Thoracic aorta (tissue), 2 donors: Measurements from ENCODE around the gene FBXL22. TPM values are rescaled to one million over a fixed set of nuclear protein-coding genes. Genes with fewer than 3 reads are reported as not detected.

Source experiments
- ATAC-seq: fragments of 150-250 bp; one replicate; pipeline ENCODE4 v1.8.0; 2017; ENCODE audit warnings: low read depth; ENCODE audit not compliant: insufficient number of reproducible peaks, low FRiP score
- DNase-seq: peaks from one replicate; pipeline ENCODE4 v3.0.0-alpha.2; 2020; ENCODE audit warnings: low spot score
- H3K27ac ChIP-seq, 2 donors: fragments of 200-600 bp; sonication (generic); 1 replicate in 1 of 2; 2 replicates in 1 of 2; pipeline ENCODE4 v1.5.1; 2016; ENCODE audit warnings: mild to moderate bottlenecking in 2 of 2, moderate library complexity in 2 of 2
- H3K27me3 ChIP-seq: fragments of 200-600 bp; sonication (generic); replicated peaks from 2 replicates; pipeline ENCODE4 v1.6.0; 2016; ENCODE audit warnings: mild to moderate bottlenecking; ENCODE audit not compliant: insufficient read depth
- H3K36me3 ChIP-seq: fragments of 200-600 bp; sonication (generic); one replicate; pipeline ENCODE4 v1.5.1; 2016
- H3K4me1 ChIP-seq, 2 donors: fragments of 200-600 bp; sonication (generic); 1 replicate in 1 of 2; 2 replicates in 1 of 2; pipeline versions ENCODE4 v1.5.1 to v1.6.0; 2016; ENCODE audit warnings: low read depth in 2 of 2, mild to moderate bottlenecking in 1 of 2; ENCODE audit not compliant: control insufficient read depth in 1 of 2
- H3K4me3 ChIP-seq: fragments of 200-600 bp; sonication (generic); 2 replicates; pipeline ENCODE4 v1.5.1; 2016; ENCODE audit warnings: mild to moderate bottlenecking
- H3K9me3 ChIP-seq: fragments of 200-600 bp; sonication (generic); 2 replicates; pipeline ENCODE4 v1.5.1; 2016
- CTCF ChIP-seq: fragments of 200-600 bp; sonication (generic); IDR thresholded peaks from one replicate; pipeline ENCODE4 v1.5.1; 2019; ENCODE audit warnings: antibody characterized with exemption
- total RNA-seq, 2 donors: library from RNA; depleted of rRNA; stranded (reverse); fragments of >200 nt; gene quantifications; one replicate each; pipeline versions ENCODE4 v1.1.0 to v1.2.3, GENCODE V29; 2016

Gene FBXL22
- total RNA-seq, 2 donors from 2014 or later: 21.2 to 62.1 TPM

DNA sequence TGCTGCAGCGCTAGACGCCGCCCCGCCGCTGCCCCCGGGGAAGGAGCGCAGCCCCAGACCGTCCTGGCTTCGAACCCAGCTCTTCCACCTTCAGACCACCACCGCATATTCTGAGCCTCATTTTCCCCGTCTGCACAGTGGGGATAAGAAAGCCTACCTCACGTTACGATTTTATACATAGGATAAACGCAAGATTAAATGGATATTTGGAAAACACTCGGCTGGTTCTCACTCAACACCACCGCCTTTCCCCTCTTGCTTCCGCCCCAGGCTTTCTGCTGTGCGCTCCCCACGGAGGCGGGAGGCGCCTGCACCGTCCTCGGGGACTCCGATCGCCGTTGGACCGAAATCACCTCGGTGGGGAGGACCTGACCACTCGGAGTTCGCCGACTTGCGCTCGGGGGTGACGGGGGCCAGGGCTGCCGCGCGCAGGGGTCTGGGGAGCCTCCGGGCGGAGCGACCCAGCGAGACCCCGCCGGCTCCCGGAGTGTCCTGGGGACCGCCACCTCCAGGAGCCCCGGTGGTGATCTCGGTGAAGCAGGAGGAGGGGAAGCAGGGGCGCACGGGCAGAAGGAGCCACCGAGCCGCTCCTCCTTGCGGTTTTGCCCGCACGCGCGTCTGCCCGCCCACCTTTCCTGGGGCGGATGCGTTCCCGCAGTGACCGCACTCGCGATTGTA is 4.0 kb downstream of the FBXL22 start:
- Histone ChIP-seq H3K9me3 (no peaks in the 10 kb centered on the region), H3K4me3 (peak overlapping the region; percentile 89), H3K27me3 (no peaks in the 10 kb centered on the region), H3K27ac (peak overlapping the region; percentile 70 to 80), H3K4me1 (peaks cover 15 to 62% of the 10 kb centered on the region in 2 donors), H3K36me3 (no peaks in the 10 kb centered on the region)
- DNase-seq: no peak
- ATAC-seq: no peak
- no peak for TF ChIP-seq CTCF

DNA sequence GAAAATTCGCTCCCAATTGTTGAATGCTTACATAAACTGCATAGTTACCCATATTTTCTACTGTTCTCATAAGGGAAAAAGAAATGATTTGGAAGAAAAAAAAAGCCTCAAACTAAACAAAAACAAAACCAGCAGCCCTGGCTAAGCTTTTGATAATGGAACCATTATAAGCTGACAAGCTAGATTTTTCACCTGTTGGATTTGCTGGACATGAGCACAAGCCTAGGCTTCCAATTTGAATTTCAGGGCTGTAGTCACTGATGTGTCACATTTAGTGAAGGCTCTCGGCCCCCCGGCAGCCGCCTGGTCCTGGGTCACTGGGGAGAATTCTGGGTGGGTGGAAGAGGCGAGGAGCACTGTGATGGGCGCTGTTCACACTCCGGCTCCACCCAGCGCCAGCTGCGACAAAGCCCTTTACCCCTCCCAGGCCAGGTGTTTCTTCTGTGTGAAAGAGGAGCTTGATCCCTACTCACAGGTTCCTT is 4.6 kb downstream of the FBXL22 start:
- no peak for TF ChIP-seq CTCF
- Histone ChIP-seq H3K36me3 (no peaks in the 10 kb centered on the region), H3K4me3 (peak overlapping the region; percentile 89), H3K9me3 (no peaks in the 10 kb centered on the region), H3K27ac (peak overlapping the region; percentile 70 to 80), H3K27me3 (no peaks in the 10 kb centered on the region), H3K4me1 (peaks cover 11 to 56% of the 10 kb centered on the region in 2 donors)
- no peak for ATAC-seq
- DNase-seq: no peak

DNA sequence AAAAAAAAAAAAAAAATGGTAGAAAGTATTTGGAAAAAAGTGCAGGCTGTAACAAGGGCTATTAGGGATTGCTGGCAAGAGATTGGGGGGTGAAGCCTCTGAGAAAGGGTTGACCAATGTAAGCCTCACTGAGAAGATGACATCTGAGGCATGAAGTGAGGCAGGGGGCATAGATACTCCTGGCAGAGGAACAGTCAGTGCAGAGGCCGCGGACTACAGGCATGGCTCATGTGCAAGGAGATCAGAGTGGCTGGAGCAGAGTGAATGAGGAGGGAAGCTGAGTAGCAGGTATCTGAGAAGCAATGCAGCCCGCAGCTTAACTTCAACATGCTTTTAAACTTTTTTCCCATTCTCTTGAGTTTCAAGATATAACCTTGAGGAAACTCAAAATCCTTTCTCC is 5.4 kb downstream of the FBXL22 start:
- H3K36me3 ChIP-seq: peaks cover 2% of the 10 kb centered on the region
- DNase-seq (no peak), ATAC-seq (no peak)
- TF ChIP-seq CTCF: no peak
- H3K27ac ChIP-seq: no peak overlapping the region
- peaks cover 10 to 48% of the 10 kb centered on the region in 2 donors for H3K4me1 ChIP-seq
- H3K27me3 ChIP-seq: no peaks in the 10 kb centered on the region
- no peaks in the 10 kb centered on the region for H3K9me3 ChIP-seq
- H3K4me3 ChIP-seq: no peak overlapping the region

GRCh38 chr15:63603516-63603915 is 6.3 kb downstream of the FBXL22 start:
- TF ChIP-seq CTCF: no peak
- DNase-seq (no peak), ATAC-seq (no peak)
- H3K36me3 ChIP-seq: peaks cover 10% of the 10 kb centered on the region
- peaks cover 9 to 39% of the 10 kb centered on the region in 2 donors for H3K4me1 ChIP-seq
- no peaks in the 10 kb centered on the region for H3K27me3 ChIP-seq
- H3K9me3 ChIP-seq: no peaks in the 10 kb centered on the region
- H3K4me3 ChIP-seq: no peak overlapping the region
- H3K27ac ChIP-seq: no peak overlapping the region

DNA sequence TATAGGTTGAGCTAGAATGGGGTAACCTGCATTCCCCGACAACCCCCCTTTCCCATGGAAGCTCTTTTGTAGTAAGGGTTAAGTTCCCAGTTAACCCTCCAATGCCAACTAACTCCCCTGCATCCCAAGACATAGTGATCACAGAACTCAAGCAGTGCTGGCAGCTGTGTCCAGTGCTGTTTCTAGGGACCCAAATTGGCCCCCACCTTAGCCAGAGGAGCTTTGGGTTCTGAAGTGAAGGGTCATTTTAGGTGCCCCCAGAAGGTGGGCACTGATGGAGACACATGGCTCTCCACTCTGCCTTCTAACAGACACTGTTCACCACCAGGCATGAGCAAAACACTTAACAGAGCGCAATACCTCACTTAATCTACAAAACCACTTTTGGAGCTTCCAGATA is 7.1 kb downstream of the FBXL22 start:
- Histone ChIP-seq H3K4me1 (peaks cover 9 to 31% of the 10 kb centered on the region in 2 donors), H3K27me3 (no peaks in the 10 kb centered on the region), H3K27ac (no peak overlapping the region), H3K4me3 (no peak overlapping the region), H3K9me3 (no peaks in the 10 kb centered on the region), H3K36me3 (peaks cover 10% of the 10 kb centered on the region)
- DNase-seq (no peak), ATAC-seq (no peak)
- TF ChIP-seq CTCF: no peak
